GM12865 (cell line): ENCODE results near the gene UNKL.

Experiments
- DNase-seq: peaks from one replicate; pipeline ENCODE4 v3.0.0; 2010; ENCODE audit warnings: low read depth
- H3K4me3 ChIP-seq: 2 replicates; pipeline ENCODE4 v1.5.1; 2011; ENCODE audit warnings: mild to moderate bottlenecking, low read depth, low read length, control low read depth
- CTCF ChIP-seq: IDR thresholded peaks from 2 replicates; pipeline ENCODE4 v1.5.1; 2011; ENCODE audit warnings: low read length, control low read depth, low read depth, inconsistent platforms; ENCODE audit not compliant: insufficient read depth; ENCODE audit errors: missing control alignments

Gene UNKL

GRCh38 chr16:1401758-1402154, 12.7 kb downstream of the UNKL start:
- TF ChIP-seq CTCF = no peak
- DNase-seq = no peak
- no peak overlapping the region for H3K4me3 ChIP-seq

GRCh38 chr16:1401061-1401757, 13.3 kb downstream of the UNKL start:
- TF ChIP-seq CTCF = no peak
- no peak for DNase-seq
- H3K4me3 ChIP-seq = no peak overlapping the region

GRCh38 chr16:1398826-1399581, 15.5 kb downstream of the UNKL start:
- TF ChIP-seq CTCF = no peak

GRCh38 chr16:1398351-1398750, 16.2 kb downstream of the UNKL start:
- no peak for DNase-seq
- no peak for TF ChIP-seq CTCF
- no peak overlapping the region for H3K4me3 ChIP-seq

More at GRCh38 chr16:1398826-1399581, 15.5 kb downstream of the UNKL start:
- H3K4me3 ChIP-seq = no peak overlapping the region
- DNase-seq = no peak

- no peak for DNase-seq
- no peak overlapping the region for H3K4me3 ChIP-seq
- no peak for TF ChIP-seq CTCF
Measured at GRCh38 chr16:1397779-1398178, 16.7 kb downstream of the UNKL start.

GRCh38 chr16:1395444-1396031, 19.0 kb downstream of the UNKL start:
- DNase-seq = no peak
- no peak for TF ChIP-seq CTCF
- no peak overlapping the region for H3K4me3 ChIP-seq
